HepG2 (cell line): ENCODE measurements around the gene VTN. TPM values are rescaled to one million over a fixed set of nuclear protein-coding genes. Genes with fewer than 3 reads are reported as not detected.

ENCODE experiments used
- ATM ChIP-seq: fragments of 450-650 bp; IDR thresholded peaks from 2 replicates; pipeline ENCODE4 v1.7.1; 2017; ENCODE audit warnings: mild to moderate bottlenecking, borderline replicate concordance
- HDAC2 ChIP-seq: sonication (generic); formaldehyde crosslinking; IDR thresholded peaks from 2 replicates; pipeline ENCODE4 v1.4.0; 2020; ENCODE audit warnings: missing genetic modification reagents
- HMGXB3 ChIP-seq: sonication (generic); formaldehyde crosslinking; IDR thresholded peaks from 2 replicates; pipeline ENCODE4 v1.4.0; 2020; ENCODE audit warnings: missing genetic modification reagents, borderline replicate concordance
- SNAPC4 ChIP-seq: sonication (generic); formaldehyde crosslinking; IDR thresholded peaks from 2 replicates; pipeline ENCODE4 v1.4.0; 2020; ENCODE audit warnings: mild to moderate bottlenecking, missing genetic modification reagents
- ZNF17 ChIP-seq: sonication (generic); formaldehyde crosslinking; IDR thresholded peaks from 2 replicates; pipeline ENCODE4 v1.5.0; 2020; ENCODE audit warnings: mild to moderate bottlenecking, missing genetic modification reagents
- ZNF264 ChIP-seq: sonication (generic); formaldehyde crosslinking; IDR thresholded peaks from 2 replicates; pipeline ENCODE4 v1.4.0; 2020; ENCODE audit warnings: missing genetic modification reagents
- ZNF274 ChIP-seq: sonication (generic); formaldehyde crosslinking; IDR thresholded peaks from 2 replicates; pipeline ENCODE4 v1.5.1; 2020; ENCODE audit warnings: mild to moderate bottlenecking, missing genetic modification reagents
- ZNF501 ChIP-seq: sonication (generic); formaldehyde crosslinking; IDR thresholded peaks from 2 replicates; pipeline ENCODE4 v1.5.1; 2020; ENCODE audit warnings: mild to moderate bottlenecking, moderate library complexity, missing genetic modification reagents
- ZNF660 ChIP-seq: sonication (generic); formaldehyde crosslinking; IDR thresholded peaks from 2 replicates; pipeline ENCODE4 v1.5.1; 2020; ENCODE audit warnings: mild to moderate bottlenecking, low read depth, missing genetic modification reagents, borderline replicate concordance
- ZNF776 ChIP-seq: sonication (generic); formaldehyde crosslinking; IDR thresholded peaks from 2 replicates; pipeline ENCODE4 v1.4.0; 2020; ENCODE audit warnings: mild to moderate bottlenecking, missing genetic modification reagents
- ZNF782 ChIP-seq: sonication (generic); formaldehyde crosslinking; IDR thresholded peaks from 2 replicates; pipeline ENCODE4 v1.4.0; 2020; ENCODE audit warnings: missing genetic modification reagents, mild to moderate bottlenecking, borderline replicate concordance
- ZNF883 ChIP-seq: sonication (generic); formaldehyde crosslinking; IDR thresholded peaks from 2 replicates; pipeline ENCODE4 v1.5.1; 2020; ENCODE audit warnings: mild to moderate bottlenecking, missing genetic modification reagents; ENCODE audit errors: not compliant biosample characterization
- polyA plus RNA-seq, 8 experiments: library from polyadenylated mRNA; depleted of rRNA in 3 of 8; stranded (reverse) in 7 of 8; unstranded in 1 of 8; fragments of >200 nt; fragmentation: Illumina TruSeq in 4 of 8; extraction: Trizol in 4 of 8; gene quantifications; 2 replicates each; pipeline versions ENCODE4 v1.2.1 to v1.2.3, GENCODE V29; 2011 to 2016; ENCODE audit warnings: low read depth in 4 of 8, missing spikeins in 1 of 8, mixed read lengths in 1 of 8; ENCODE audit not compliant: insufficient read depth in 1 of 8
- total RNA-seq, 5 experiments: library from RNA; depleted of rRNA; stranded (reverse); fragments of >200 nt; fragmentation: Illumina TruSeq; extraction: Trizol; gene quantifications; 2 replicates each; pipeline ENCODE4 v1.2.3, GENCODE V29; 2016; ENCODE audit warnings: low read depth in 1 of 5
- TF ChIP-seq, protein P1 (sequence below): sonication (generic); formaldehyde crosslinking; IDR thresholded peaks from 2 replicates; pipeline ENCODE4 v1.5.1; 2020; ENCODE audit warnings: missing genetic modification reagents, mild to moderate bottlenecking, borderline replicate concordance
- TF ChIP-seq, protein P2 (sequence below), 2 experiments: sonication (generic) in 1 of 2; formaldehyde crosslinking in 1 of 2; IDR thresholded peaks; 2 replicates each; pipeline versions ENCODE4 v1.4.0 to v1.6.1; 2018 to 2020; ENCODE audit warnings: missing genetic modification reagents in 2 of 2, borderline replicate concordance in 1 of 2, low read depth in 1 of 2, mild to moderate bottlenecking in 1 of 2, missing biosample characterization in 1 of 2

VTN gene
- total and polyA plus RNA-seq, 2 of the 13 experiments (the other 11 are each of a cell fraction or from before 2014, with no cell fraction given): 108 to 131 TPM

GRCh38 chr17:28317966-28318758, 51.9 kb downstream of the VTN start (continued):
- TF ChIP-seq ZNF660 (CRISPR knock-in tag): no peak
- TF ChIP-seq ZNF274 (CRISPR knock-in tag): 0 out of 2 replicates have a peak, but pooled peaks have one; percentile 41
- no peak for TF ChIP-seq ATM
- no peak for TF ChIP-seq HMGXB3
- TF ChIP-seq SNAPC4 (CRISPR knock-in tag): 0 out of 2 replicates have a peak, but pooled peaks have one; percentile 19
- TF ChIP-seq ZNF883: peak; percentile 54
- TF ChIP-seq, protein P1, sequence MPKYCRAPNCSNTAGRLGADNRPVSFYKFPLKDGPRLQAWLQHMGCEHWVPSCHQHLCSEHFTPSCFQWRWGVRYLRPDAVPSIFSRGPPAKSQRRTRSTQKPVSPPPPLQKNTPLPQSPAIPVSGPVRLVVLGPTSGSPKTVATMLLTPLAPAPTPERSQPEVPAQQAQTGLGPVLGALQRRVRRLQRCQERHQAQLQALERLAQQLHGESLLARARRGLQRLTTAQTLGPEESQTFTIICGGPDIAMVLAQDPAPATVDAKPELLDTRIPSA (CRISPR knock-in tag): no peak
- 0 out of 2 replicates have a peak, but pooled peaks have one; percentile 11 for TF ChIP-seq ZNF776 (CRISPR knock-in tag)
- TF ChIP-seq ZNF264 (CRISPR knock-in tag): no peak
- TF ChIP-seq ZNF782 (CRISPR knock-in tag): no peak
- no peak for TF ChIP-seq ZNF501 (CRISPR knock-in tag)
- TF ChIP-seq, protein P2, sequence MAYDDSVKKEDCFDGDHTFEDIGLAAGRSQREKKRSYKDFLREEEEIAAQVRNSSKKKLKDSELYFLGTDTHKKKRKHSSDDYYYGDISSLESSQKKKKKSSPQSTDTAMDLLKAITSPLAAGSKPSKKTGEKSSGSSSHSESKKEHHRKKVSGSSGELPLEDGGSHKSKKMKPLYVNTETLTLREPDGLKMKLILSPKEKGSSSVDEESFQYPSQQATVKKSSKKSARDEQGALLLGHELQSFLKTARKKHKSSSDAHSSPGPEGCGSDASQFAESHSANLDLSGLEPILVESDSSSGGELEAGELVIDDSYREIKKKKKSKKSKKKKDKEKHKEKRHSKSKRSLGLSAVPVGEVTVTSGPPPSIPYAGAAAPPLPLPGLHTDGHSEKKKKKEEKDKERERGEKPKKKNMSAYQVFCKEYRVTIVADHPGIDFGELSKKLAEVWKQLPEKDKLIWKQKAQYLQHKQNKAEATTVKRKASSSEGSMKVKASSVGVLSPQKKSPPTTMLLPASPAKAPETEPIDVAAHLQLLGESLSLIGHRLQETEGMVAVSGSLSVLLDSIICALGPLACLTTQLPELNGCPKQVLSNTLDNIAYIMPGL (CRISPR knock-in tag; IDR thresholded peaks at IDR 0.05; ENCODE audit: borderline replicate concordance in 1 of 2, low read depth in 1 of 2): peak in 1 of 2 experiments; percentile 28; a peak in 1 of 4 replicates
- TF ChIP-seq ZNF17 (CRISPR knock-in tag): no peak
- TF ChIP-seq HDAC2: peak; percentile 12; the same call in 1 of the 2 replicates
